Endothelial cell of umbilical vein (primary cell): ENCODE measurements around the gene PCED1B.

ENCODE experiments used
- CTCF ChIP-seq, 2 donors: IDR thresholded peaks; 1 replicate in 1 of 2; 2 replicates in 1 of 2; pipeline ENCODE4 v1.5.1; 2011; ENCODE audit warnings: low read length in 2 of 2, mild to moderate bottlenecking in 2 of 2, moderate library complexity in 2 of 2, control low read depth in 1 of 2, inconsistent platforms in 1 of 2, low read depth in 1 of 2; ENCODE audit not compliant: insufficient read depth in 1 of 2; ENCODE audit errors: extremely low read depth in 1 of 2
- GATA2 ChIP-seq: IDR thresholded peaks from 2 replicates; pipeline ENCODE4 v1.7.0; 2011; ENCODE audit warnings: low read depth, mild to moderate bottlenecking, moderate library complexity, mixed read lengths, low read length; ENCODE audit not compliant: insufficient read length, insufficient read depth
- JUN ChIP-seq: IDR thresholded peaks from 2 replicates; pipeline ENCODE4 v1.6.1; 2011; ENCODE audit warnings: borderline replicate concordance, low read depth; ENCODE audit not compliant: insufficient read length, insufficient read depth
- POLR2A ChIP-seq: IDR thresholded peaks from 2 replicates; pipeline ENCODE4 v1.6.1; 2012; ENCODE audit warnings: low read depth, mild to moderate bottlenecking, control low read depth, low read length
- POLR2AphosphoS5 ChIP-seq: IDR thresholded peaks from 2 replicates; pipeline ENCODE4 v1.6.1; 2012; ENCODE audit warnings: low read depth, mild to moderate bottlenecking, control low read depth, low read length, moderate library complexity; ENCODE audit not compliant: insufficient read depth

DNA sequence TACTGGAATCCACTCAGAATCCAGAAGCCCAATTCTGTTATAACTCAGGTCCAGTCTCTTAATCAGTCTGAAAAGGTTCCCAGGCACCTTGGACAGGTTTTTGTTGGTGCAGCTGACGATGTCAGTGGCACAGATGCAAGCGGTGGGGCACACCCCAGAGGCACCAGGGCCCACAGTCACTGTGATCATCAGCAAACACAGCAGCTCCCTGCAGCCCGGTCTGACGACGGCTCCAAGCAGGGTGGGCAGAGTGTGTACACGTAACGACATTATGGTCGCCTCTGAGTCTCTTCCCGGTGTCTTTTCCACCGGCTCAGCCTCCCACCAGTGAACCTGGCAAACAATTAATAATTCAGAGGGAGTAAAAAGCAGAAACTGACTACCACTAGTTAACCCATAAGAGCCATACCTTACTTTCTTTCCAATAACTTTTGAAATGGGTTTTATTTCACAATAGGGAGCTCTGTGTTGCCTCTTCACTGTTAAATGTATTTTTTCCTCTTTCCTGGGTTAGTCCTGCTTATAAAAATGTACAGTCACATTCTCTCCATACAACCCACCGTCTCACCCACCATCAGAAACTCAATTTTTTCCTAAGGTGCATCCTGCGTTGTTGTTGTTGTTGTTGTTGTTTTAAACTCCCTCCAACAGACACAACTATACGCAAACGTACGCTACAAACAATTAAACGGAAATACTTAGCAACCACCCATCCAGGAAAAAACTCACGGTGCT, 521 bp upstream of the PCED1B start:
- TF ChIP-seq POLR2AphosphoS5: no peak
- no peak for TF ChIP-seq CTCF (IDR thresholded peaks at IDR 0.05; ENCODE audit: extremely low read depth in 1 of 2, insufficient read depth in 1 of 2, low read depth in 1 of 2, low read length in 2 of 2)
- no peak for TF ChIP-seq POLR2A
- no peak for TF ChIP-seq GATA2
- no peak for TF ChIP-seq JUN
